Endothelial cell of umbilical vein (primary cell): ENCODE data around the gene BCR. TPM values are rescaled to one million over a fixed set of nuclear protein-coding genes. Genes with fewer than 3 reads are reported as not detected.

Experiments
- BruUV-seq: library from RNA; stranded (reverse); fragments of 400-500 nt; replicated peaks from 2 replicates; lab custom pipeline; 2021; lab: Mats Ljungman, UMichigan
- CTCF ChIA-PET: fragments of 300-600, 350-600 bp; sonication (Branson Sonifier 250); formaldehyde crosslinking; loops from one replicate; lab custom pipeline; 2021; ENCODE audit warnings: antibody characterized with exemption, inconsistent platforms; lab: Charles Lee
- POLR2A ChIA-PET: fragments of 300-600, 350-600 bp; sonication (Branson Sonifier 250); formaldehyde crosslinking; loops from one replicate; lab custom pipeline; 2021; ENCODE audit warnings: antibody characterized with exemption, inconsistent platforms; lab: Charles Lee
- DNase-seq: peaks from one replicate; pipeline ENCODE4 v3.0.0-alpha.2; 2011; ENCODE audit warnings: low read depth, low spot score
- FAIRE-seq: peaks from 2 replicates; lab custom pipeline; 2011; peaks lifted over from hg19 to GRCh38; lab: Jason Lieb, UNC
- H2AFZ ChIP-seq: 2 replicates; pipeline ENCODE4 v1.6.0; 2012; ENCODE audit warnings: low read depth, low read length, control low read depth, inconsistent platforms
- H3K27ac ChIP-seq: 2 replicates; pipeline ENCODE4 v1.5.1; 2011; ENCODE audit warnings: low read depth, mild to moderate bottlenecking, control low read depth, low read length, moderate library complexity; ENCODE audit not compliant: insufficient read depth
- H3K27me3 ChIP-seq, 2 experiments: 2 replicates each; pipeline versions ENCODE4 v1.6.0 to v1.6.1; 2011; ENCODE audit warnings: low read length in 2 of 2, mixed read lengths in 1 of 2; ENCODE audit not compliant: control insufficient read depth in 2 of 2, insufficient read depth in 2 of 2
- H3K36me3 ChIP-seq, 2 experiments: 2 replicates in 1 of 2; 3 replicates in 1 of 2; pipeline ENCODE4 v1.5.1; 2011; ENCODE audit warnings: low read length in 2 of 2, mild to moderate bottlenecking in 1 of 2, moderate library complexity in 1 of 2; ENCODE audit not compliant: control insufficient read depth in 2 of 2, insufficient read depth in 2 of 2; ENCODE audit errors: extremely low read depth in 1 of 2
- H3K4me1 ChIP-seq: 3 replicates; pipeline ENCODE4 v1.5.1; 2011; ENCODE audit warnings: mild to moderate bottlenecking, low read length; ENCODE audit not compliant: control insufficient read depth, insufficient read depth; ENCODE audit errors: extremely low read depth
- H3K4me2 ChIP-seq: 2 replicates; pipeline ENCODE4 v1.6.1; 2011; ENCODE audit warnings: low read length, control low read depth, mixed read lengths; ENCODE audit not compliant: insufficient read depth
- H3K4me3 ChIP-seq, 3 experiments: fragments of 200-600 bp in 1 of 3; sonication (generic), shearing (Covaris generic) in 1 of 3; replicated peaks in 1 of 3; 2 replicates each; pipeline ENCODE4 v1.5.1; 2011 to 2016; ENCODE audit warnings: control low read depth in 3 of 3, low read length in 3 of 3, mild to moderate bottlenecking in 2 of 3, inconsistent platforms in 1 of 3, low read depth in 1 of 3, moderate library complexity in 1 of 3; ENCODE audit not compliant: insufficient read depth in 1 of 3
- H3K79me2 ChIP-seq: 2 replicates; pipeline ENCODE4 v1.6.0; 2012; ENCODE audit warnings: low read length, inconsistent platforms; ENCODE audit not compliant: control insufficient read depth, insufficient read depth
- H3K9ac ChIP-seq: replicated peaks from 2 replicates; pipeline ENCODE3; 2011; ENCODE audit warnings: low read length, control low read depth; ENCODE audit not compliant: insufficient read depth; ENCODE audit errors: extremely low read depth
- H3K9me1 ChIP-seq: replicated peaks from 3 replicates; pipeline ENCODE4 v1.6.0; 2011; ENCODE audit warnings: mild to moderate bottlenecking, low read length; ENCODE audit not compliant: control insufficient read depth, insufficient read depth; ENCODE audit errors: extremely low read depth
- H3K9me3 ChIP-seq: replicated peaks from 2 replicates; pipeline ENCODE4 v1.5.1; 2012; ENCODE audit warnings: low read length, inconsistent platforms; ENCODE audit not compliant: control insufficient read depth, insufficient read depth
- H4K20me1 ChIP-seq: replicated peaks from 2 replicates; pipeline ENCODE3; 2011; ENCODE audit warnings: mild to moderate bottlenecking, low read length; ENCODE audit not compliant: control insufficient read depth, insufficient read depth; ENCODE audit errors: extremely low read depth
- EZH2 ChIP-seq: IDR thresholded peaks from 2 replicates; pipeline ENCODE4 v1.6.1; 2012; ENCODE audit warnings: borderline replicate concordance, low read depth, mild to moderate bottlenecking, moderate library complexity, low read length, inconsistent platforms; ENCODE audit not compliant: severe bottlenecking
- FOS ChIP-seq: IDR thresholded peaks from 2 replicates; pipeline ENCODE4 v1.6.1; 2011; ENCODE audit warnings: mild to moderate bottlenecking, low read length, moderate library complexity, borderline replicate concordance; ENCODE audit not compliant: insufficient read depth
- GATA2 ChIP-seq: IDR thresholded peaks from 2 replicates; pipeline ENCODE4 v1.7.0; 2011; ENCODE audit warnings: low read depth, mild to moderate bottlenecking, moderate library complexity, mixed read lengths, low read length; ENCODE audit not compliant: insufficient read length, insufficient read depth
- JUN ChIP-seq: IDR thresholded peaks from 2 replicates; pipeline ENCODE4 v1.6.1; 2011; ENCODE audit warnings: borderline replicate concordance, low read depth; ENCODE audit not compliant: insufficient read length, insufficient read depth
- MYC ChIP-seq: IDR thresholded peaks from one replicate; pipeline ENCODE4 v1.6.1; 2011; ENCODE audit warnings: mild to moderate bottlenecking, low read depth, low read length
- POLR2A ChIP-seq: IDR thresholded peaks from 2 replicates; pipeline ENCODE4 v1.6.1; 2012; ENCODE audit warnings: low read depth, mild to moderate bottlenecking, control low read depth, low read length
- POLR2AphosphoS5 ChIP-seq: IDR thresholded peaks from 2 replicates; pipeline ENCODE4 v1.6.1; 2012; ENCODE audit warnings: low read depth, mild to moderate bottlenecking, control low read depth, low read length, moderate library complexity; ENCODE audit not compliant: insufficient read depth
- dilution Hi-C: fragments of 300-500 bp; cut with MboI; formaldehyde crosslinking; loops from one replicate; pipeline ENCODE4 v1.15.0; 2019; ENCODE audit warnings: low sequenced_read_pairs; ENCODE audit not compliant: extremely low pct_ligation_motif_present
- intact Hi-C: fragments of 100-400 bp; cut with micrococcal nuclease; formaldehyde crosslinking; loops from one replicate; pipeline ENCODE4 v1.10.0; 2022
- polyA plus RNA-seq, 4 experiments: library from polyadenylated mRNA; depleted of rRNA in 3 of 4; stranded (reverse) in 3 of 4; unstranded in 1 of 4; fragments of >200 nt; gene quantifications; 2 replicates each; pipeline versions ENCODE4 v1.2.1 to v1.2.3, GENCODE V29; 2011 to 2012; ENCODE audit warnings: missing spikeins in 1 of 4
- total RNA-seq: library from RNA; stranded (reverse); gene quantifications from 2 replicates; pipeline ENCODE4 v1.2.3, GENCODE V29; 2021
- TF ChIP-seq, protein P1 (sequence below): IDR thresholded peaks from 2 replicates; pipeline ENCODE4 v1.6.1; 2011; ENCODE audit not compliant: insufficient read depth, insufficient read length
- TF ChIP-seq, protein P2 (sequence below), 2 donors: IDR thresholded peaks; 1 replicate in 1 of 2; 2 replicates in 1 of 2; pipeline ENCODE4 v1.5.1; 2011; ENCODE audit warnings: low read length in 2 of 2, mild to moderate bottlenecking in 2 of 2, moderate library complexity in 2 of 2, control low read depth in 1 of 2, inconsistent platforms in 1 of 2, low read depth in 1 of 2; ENCODE audit not compliant: insufficient read depth in 1 of 2; ENCODE audit errors: extremely low read depth in 1 of 2

The BCR gene
- total and polyA plus RNA-seq, 2 donors (not counting 3 experiments of a cell fraction or from before 2014, with no cell fraction given): 129 to 141 TPM

GRCh38 chr22:23277583-23278295, 97.4 kb downstream of the BCR start:
- Histone ChIP-seq H3K27ac (peak overlapping the region; percentile 25), H2AFZ (no peak overlapping the region), H3K36me3 (peaks cover 10 to 72% of the 10 kb centered on the region in 2 experiments), H4K20me1 (no peaks in the 10 kb centered on the region), H3K4me1 (peaks cover 29% of the 10 kb centered on the region), H3K27me3 (no peaks in the 10 kb centered on the region), H3K79me2 (peaks cover 9% of the 10 kb centered on the region), H3K4me2 (no peak overlapping the region), H3K9ac (no peak overlapping the region), H3K9me3 (no peaks in the 10 kb centered on the region), H3K9me1 (no peaks in the 10 kb centered on the region), H3K4me3 (no peak overlapping the region)
- POLR2A ChIA-PET: no interaction called here
- TF ChIP-seq FOS: no peak
- no peak for TF ChIP-seq MYC
- no peak for TF ChIP-seq GATA2
- TF ChIP-seq POLR2AphosphoS5: no peak
- TF ChIP-seq, protein P1, sequence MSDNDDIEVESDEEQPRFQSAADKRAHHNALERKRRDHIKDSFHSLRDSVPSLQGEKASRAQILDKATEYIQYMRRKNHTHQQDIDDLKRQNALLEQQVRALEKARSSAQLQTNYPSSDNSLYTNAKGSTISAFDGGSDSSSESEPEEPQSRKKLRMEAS: no peak
- TF ChIP-seq, protein P2, sequence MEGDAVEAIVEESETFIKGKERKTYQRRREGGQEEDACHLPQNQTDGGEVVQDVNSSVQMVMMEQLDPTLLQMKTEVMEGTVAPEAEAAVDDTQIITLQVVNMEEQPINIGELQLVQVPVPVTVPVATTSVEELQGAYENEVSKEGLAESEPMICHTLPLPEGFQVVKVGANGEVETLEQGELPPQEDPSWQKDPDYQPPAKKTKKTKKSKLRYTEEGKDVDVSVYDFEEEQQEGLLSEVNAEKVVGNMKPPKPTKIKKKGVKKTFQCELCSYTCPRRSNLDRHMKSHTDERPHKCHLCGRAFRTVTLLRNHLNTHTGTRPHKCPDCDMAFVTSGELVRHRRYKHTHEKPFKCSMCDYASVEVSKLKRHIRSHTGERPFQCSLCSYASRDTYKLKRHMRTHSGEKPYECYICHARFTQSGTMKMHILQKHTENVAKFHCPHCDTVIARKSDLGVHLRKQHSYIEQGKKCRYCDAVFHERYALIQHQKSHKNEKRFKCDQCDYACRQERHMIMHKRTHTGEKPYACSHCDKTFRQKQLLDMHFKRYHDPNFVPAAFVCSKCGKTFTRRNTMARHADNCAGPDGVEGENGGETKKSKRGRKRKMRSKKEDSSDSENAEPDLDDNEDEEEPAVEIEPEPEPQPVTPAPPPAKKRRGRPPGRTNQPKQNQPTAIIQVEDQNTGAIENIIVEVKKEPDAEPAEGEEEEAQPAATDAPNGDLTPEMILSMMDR (IDR thresholded peaks at IDR 0.05; ENCODE audit: extremely low read depth in 1 of 2, insufficient read depth in 1 of 2, low read depth in 1 of 2, low read length in 2 of 2): no peak
- TF ChIP-seq EZH2: no peak
- TF ChIP-seq POLR2A: no peak
- no peak for TF ChIP-seq JUN
- FAIRE-seq: no peak
- intact Hi-C loops (no loop called here), dilution Hi-C loops (no loop called here)
- BruUV-seq: no TSS peak
- CTCF ChIA-PET: interaction anchor here (8.9 kb wide), 1 partner anchor 99 kb away, joined by 451 read pairs; the partner anchor contains the start of gene BCR
- no peak for DNase-seq
